Mesenchymal stem cell (in vitro differentiated cells and primary cell): ENCODE measurements around the gene FMN1.

Experiments
- DNase-seq: peaks from one replicate; pipeline ENCODE4 v3.0.0-alpha.2; 2013
- H2AFZ ChIP-seq: one replicate; pipeline ENCODE4 v1.6.1; 2013; ENCODE audit warnings: low read depth, mild to moderate bottlenecking, control low read depth, inconsistent platforms, low read length, moderate library complexity
- H2AK5ac ChIP-seq: 2 replicates; pipeline ENCODE4 v1.6.1; 2013; ENCODE audit warnings: low read length, moderate library complexity, mild to moderate bottlenecking, inconsistent platforms; ENCODE audit not compliant: severe bottlenecking
- H2BK120ac ChIP-seq: one replicate; pipeline ENCODE4 v1.6.1; 2013; ENCODE audit warnings: low read depth, mild to moderate bottlenecking, inconsistent platforms, low read length, moderate library complexity
- H2BK12ac ChIP-seq, 2 experiments: one replicate each; pipeline ENCODE4 v1.6.1; 2013; ENCODE audit warnings: inconsistent platforms in 2 of 2, low read length in 2 of 2, mild to moderate bottlenecking in 2 of 2, moderate library complexity in 2 of 2, control low read depth in 1 of 2
- H2BK15ac ChIP-seq: one replicate; pipeline ENCODE4 v1.6.1; 2013; ENCODE audit warnings: mild to moderate bottlenecking, low read depth, inconsistent platforms; ENCODE audit not compliant: poor library complexity, severe bottlenecking
- H2BK5ac ChIP-seq: 2 replicates; pipeline ENCODE4 v1.6.1; 2013; ENCODE audit warnings: low read depth, mild to moderate bottlenecking, low read length, control low read depth, inconsistent platforms; ENCODE audit not compliant: poor library complexity, severe bottlenecking
- H3K14ac ChIP-seq, 2 experiments: one replicate each; pipeline ENCODE4 v1.6.1; 2013; ENCODE audit warnings: inconsistent platforms in 2 of 2, low read length in 2 of 2, control low read depth in 1 of 2, mild to moderate bottlenecking in 1 of 2, moderate library complexity in 1 of 2
- H3K18ac ChIP-seq, 2 experiments: one replicate each; pipeline ENCODE4 v1.6.1; 2013; ENCODE audit warnings: inconsistent platforms in 2 of 2, low read length in 2 of 2, control low read depth in 1 of 2, low read depth in 1 of 2, mild to moderate bottlenecking in 1 of 2
- H3K23ac ChIP-seq, 2 experiments: one replicate each; pipeline ENCODE4 v1.6.1; 2013; ENCODE audit warnings: inconsistent platforms in 2 of 2, low read length in 2 of 2, mild to moderate bottlenecking in 2 of 2, moderate library complexity in 2 of 2, control low read depth in 1 of 2
- H3K27ac ChIP-seq: 2 replicates; pipeline ENCODE4 v1.5.1; 2013; ENCODE audit warnings: mild to moderate bottlenecking, moderate library complexity, low read length, control low read depth, inconsistent platforms; ENCODE audit not compliant: poor library complexity, severe bottlenecking
- H3K27me3 ChIP-seq, 2 experiments: 2 replicates each; pipeline versions ENCODE4 v1.6.1 to v1.7.0; 2013; ENCODE audit warnings: low read length in 2 of 2, mild to moderate bottlenecking in 2 of 2, moderate library complexity in 2 of 2, control low read depth in 1 of 2, inconsistent platforms in 1 of 2; ENCODE audit not compliant: control insufficient read depth in 1 of 2, insufficient read depth in 1 of 2
- H3K36me3 ChIP-seq, 2 experiments: 2 replicates each; pipeline versions ENCODE4 v1.6.1 to v1.7.0; 2013; ENCODE audit warnings: low read length in 2 of 2, control low read depth in 1 of 2, inconsistent platforms in 1 of 2, low read depth in 1 of 2, mild to moderate bottlenecking in 1 of 2; ENCODE audit not compliant: insufficient read depth in 2 of 2, control insufficient read depth in 1 of 2
- H3K4ac ChIP-seq, 2 experiments: one replicate each; pipeline ENCODE4 v1.6.1; 2013; ENCODE audit warnings: inconsistent platforms in 2 of 2, low read length in 2 of 2, mild to moderate bottlenecking in 2 of 2, moderate library complexity in 2 of 2, control low read depth in 1 of 2, low read depth in 1 of 2
- H3K4me1 ChIP-seq: 2 replicates; pipeline ENCODE4 v1.6.1; 2013; ENCODE audit warnings: low read depth, low read length, control low read depth; ENCODE audit not compliant: control insufficient read depth, insufficient read depth
- H3K4me2 ChIP-seq: 2 replicates; pipeline ENCODE4 v1.6.1; 2013; ENCODE audit warnings: low read length, mild to moderate bottlenecking, inconsistent platforms; ENCODE audit not compliant: poor library complexity, severe bottlenecking
- H3K4me3 ChIP-seq, 2 experiments: 2 replicates each; pipeline versions ENCODE4 v1.5.1 to v1.7.0; 2013; ENCODE audit warnings: low read length in 2 of 2, mild to moderate bottlenecking in 2 of 2, control low read depth in 1 of 2, low read depth in 1 of 2; ENCODE audit not compliant: insufficient read depth in 1 of 2
- H3K79me1 ChIP-seq: replicated peaks from 2 replicates; pipeline ENCODE4 v1.6.1; 2013; ENCODE audit warnings: mild to moderate bottlenecking, control low read depth, low read length, inconsistent platforms; ENCODE audit not compliant: poor library complexity, severe bottlenecking
- H3K9ac ChIP-seq: 2 replicates; pipeline ENCODE4 v1.7.0; 2013; ENCODE audit warnings: mild to moderate bottlenecking, low read length, moderate library complexity
- H3K9me3 ChIP-seq: 2 replicates; pipeline ENCODE4 v1.7.0; 2013; ENCODE audit warnings: mild to moderate bottlenecking, low read length; ENCODE audit not compliant: control insufficient read depth
- H4K8ac ChIP-seq: one replicate; pipeline ENCODE4 v1.6.1; 2013; ENCODE audit warnings: inconsistent platforms, mild to moderate bottlenecking, low read length, moderate library complexity
- H4K91ac ChIP-seq: one replicate; pipeline ENCODE4 v1.6.1; 2013; ENCODE audit warnings: mild to moderate bottlenecking, low read length, inconsistent platforms
- WGBS: methylation state at CpG from one replicate; pipeline ENCODE4 v1.1.7; 2013; ENCODE audit warnings: mixed read lengths; 5-methylcytosine and 5-hydroxymethylcytosine counted together

Gene FMN1

DNA sequence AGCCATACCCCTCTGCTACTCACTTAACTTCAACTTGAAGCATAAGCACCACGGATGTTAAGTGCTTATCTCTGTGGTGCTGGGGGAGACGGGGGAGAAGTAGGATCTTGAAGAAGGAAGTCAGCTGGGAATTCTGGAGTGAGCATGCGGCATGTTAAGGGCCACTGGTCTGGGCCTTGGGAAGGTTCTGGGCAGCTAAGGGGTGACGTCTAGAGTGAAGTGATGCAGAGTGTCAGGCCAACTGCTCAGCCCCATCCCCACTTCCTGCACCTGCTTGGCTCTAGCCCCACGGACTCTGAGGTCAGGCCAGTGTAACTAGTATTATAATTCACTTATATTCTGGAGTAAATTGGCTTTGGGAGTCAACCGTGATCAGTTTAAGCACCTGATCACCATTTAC lies 228.6 kb downstream of the FMN1 start:
- H3K9ac ChIP-seq: no peak overlapping the region
- H2BK15ac ChIP-seq: no peak overlapping the region
- H3K36me3 ChIP-seq: peaks cover 0 to 2% of the 10 kb centered on the region in 2 experiments
- no peaks in the 10 kb centered on the region for H3K4me1 ChIP-seq
- H3K4ac ChIP-seq: no peak overlapping the region
- no peak overlapping the region for H3K23ac ChIP-seq
- H3K27ac ChIP-seq: no peak overlapping the region
- 88% methylated on average over 3 of the region's 6 CpGs for WGBS
- H4K91ac ChIP-seq: no peak overlapping the region
- no peak overlapping the region for H2AFZ ChIP-seq
- H2BK5ac ChIP-seq: no peak overlapping the region
- H3K79me1 ChIP-seq: no peaks in the 10 kb centered on the region
- H3K27me3 ChIP-seq: no peaks in the 10 kb centered on the region
- no peak overlapping the region for H2BK120ac ChIP-seq
- H3K4me2 ChIP-seq: no peak overlapping the region
- H3K18ac ChIP-seq: no peak overlapping the region
- H3K9me3 ChIP-seq: no peaks in the 10 kb centered on the region
- no peak overlapping the region for H2AK5ac ChIP-seq
- no peak for DNase-seq
- no peak overlapping the region for H2BK12ac ChIP-seq
- H3K14ac ChIP-seq: no peak overlapping the region
- no peak overlapping the region for H3K4me3 ChIP-seq
- no peak overlapping the region for H4K8ac ChIP-seq

GRCh38 chr15:32959077-32959476 lies 235.4 kb downstream of the FMN1 start:
- H3K27ac ChIP-seq: no peak overlapping the region
- WGBS: 88% methylated on average over 1 of the region's 1 CpG
- peaks cover 0 to 2% of the 10 kb centered on the region in 2 experiments for H3K36me3 ChIP-seq
- no peaks in the 10 kb centered on the region for H3K9me3 ChIP-seq
- peaks cover 3% of the 10 kb centered on the region for H3K79me1 ChIP-seq
- H2BK5ac ChIP-seq: no peak overlapping the region
- H3K18ac ChIP-seq: no peak overlapping the region
- no peak overlapping the region for H2BK12ac ChIP-seq
- no peak overlapping the region for H3K23ac ChIP-seq
- H4K8ac ChIP-seq: no peak overlapping the region
- H3K27me3 ChIP-seq: no peaks in the 10 kb centered on the region
- no peak overlapping the region for H3K14ac ChIP-seq
- H4K91ac ChIP-seq: no peak overlapping the region
- no peaks in the 10 kb centered on the region for H3K4me1 ChIP-seq
- H3K4me2 ChIP-seq: no peak overlapping the region
- peak overlapping the region; percentile 60 for H3K9ac ChIP-seq
- H3K4ac ChIP-seq: no peak overlapping the region
- H2AFZ ChIP-seq: no peak overlapping the region
- H2BK15ac ChIP-seq: no peak overlapping the region
- no peak overlapping the region for H2AK5ac ChIP-seq
- DNase-seq: peak; percentile 30
- H3K4me3 ChIP-seq: peak overlapping the region in 1 of 2 experiments; percentile 48
- H2BK120ac ChIP-seq: no peak overlapping the region

GRCh38 chr15:32957219-32957618 lies 237.3 kb downstream of the FMN1 start:
- H3K36me3 ChIP-seq: no peaks in the 10 kb centered on the region
- H3K27ac ChIP-seq: no peak overlapping the region
- H3K14ac ChIP-seq: no peak overlapping the region
- no peak overlapping the region for H4K91ac ChIP-seq
- H2BK15ac ChIP-seq: no peak overlapping the region
- H3K9ac ChIP-seq: peak overlapping the region; percentile 70
- no peak overlapping the region for H3K4me2 ChIP-seq
- no peak overlapping the region for H3K4ac ChIP-seq
- H3K23ac ChIP-seq: no peak overlapping the region
- no peak overlapping the region for H2AK5ac ChIP-seq
- H2BK5ac ChIP-seq: no peak overlapping the region
- WGBS: 50% methylated on average over 1 of the region's 4 CpGs
- H4K8ac ChIP-seq: no peak overlapping the region
- no peak overlapping the region for H2BK12ac ChIP-seq
- no peaks in the 10 kb centered on the region for H3K27me3 ChIP-seq
- H3K9me3 ChIP-seq: no peaks in the 10 kb centered on the region
- no peak overlapping the region for H2AFZ ChIP-seq
- H3K18ac ChIP-seq: no peak overlapping the region
- DNase-seq: no peak
- H2BK120ac ChIP-seq: no peak overlapping the region
- H3K79me1 ChIP-seq: peaks cover 3% of the 10 kb centered on the region
- peaks cover 6% of the 10 kb centered on the region for H3K4me1 ChIP-seq
- no peak overlapping the region for H3K4me3 ChIP-seq

- Histone ChIP-seq H3K27ac (no peak overlapping the region), H3K23ac (no peak overlapping the region), H4K8ac (no peak overlapping the region), H3K4me3 (no peak overlapping the region), H3K4me1 (peaks cover 7% of the 10 kb centered on the region), H3K27me3 (no peaks in the 10 kb centered on the region), H2AFZ (no peak overlapping the region), H3K14ac (no peak overlapping the region), H3K9ac (peak overlapping the region; percentile 70), H3K18ac (no peak overlapping the region), H2BK15ac (no peak overlapping the region), H2BK5ac (no peak overlapping the region), H2BK12ac (no peak overlapping the region), H3K79me1 (peaks cover 3% of the 10 kb centered on the region), H2BK120ac (no peak overlapping the region), H3K4me2 (no peak overlapping the region), H3K36me3 (no peaks in the 10 kb centered on the region), H4K91ac (no peak overlapping the region), H2AK5ac (no peak overlapping the region), H3K4ac (no peak overlapping the region), H3K9me3 (no peaks in the 10 kb centered on the region)
- WGBS: no CpG with 5 or more reads among the region's 2 CpGs
- DNase-seq: no peak
Measured at GRCh38 chr15:32956711-32957110, 237.8 kb downstream of the FMN1 start.
